GM12874 (cell line): ENCODE measurements around the gene YWHAQ.

Source experiments
- CTCF ChIP-seq: IDR thresholded peaks from 2 replicates; pipeline ENCODE4 v1.5.1; 2011; ENCODE audit warnings: low read depth, mild to moderate bottlenecking, control low read depth, low read length, moderate library complexity; ENCODE audit not compliant: insufficient read depth

The YWHAQ gene

GRCh38 chr2:9654452-9655100 is 23.8 kb upstream of the YWHAQ start:
- TF ChIP-seq CTCF = no peak

GRCh38 chr2:9653485-9654271 is 22.9 kb upstream of the YWHAQ start:
- TF ChIP-seq CTCF = no peak

- TF ChIP-seq CTCF = no peak
These were observed 22.2 kb upstream of the YWHAQ start for GRCh38 chr2:9652898-9653479.

GRCh38 chr2:9652267-9652666 is 21.5 kb upstream of the YWHAQ start:
- no peak for TF ChIP-seq CTCF

GRCh38 chr2:9650119-9650821 is 19.5 kb upstream of the YWHAQ start:
- no peak for TF ChIP-seq CTCF

GRCh38 chr2:9649261-9649660 is 18.5 kb upstream of the YWHAQ start:
- no peak for TF ChIP-seq CTCF

- TF ChIP-seq CTCF = no peak
These were observed 18.0 kb upstream of the YWHAQ start for GRCh38 chr2:9648821-9649220.
